Measurements from ENCODE around the gene HSPA5. TPM values are rescaled to one million over a fixed set of nuclear protein-coding genes. Genes with fewer than 3 reads are reported as not detected.

The HSPA5 gene
- total and polyA plus RNA-seq, 9 donors = 67.1 to 309 (median 147) TPM

DNA sequence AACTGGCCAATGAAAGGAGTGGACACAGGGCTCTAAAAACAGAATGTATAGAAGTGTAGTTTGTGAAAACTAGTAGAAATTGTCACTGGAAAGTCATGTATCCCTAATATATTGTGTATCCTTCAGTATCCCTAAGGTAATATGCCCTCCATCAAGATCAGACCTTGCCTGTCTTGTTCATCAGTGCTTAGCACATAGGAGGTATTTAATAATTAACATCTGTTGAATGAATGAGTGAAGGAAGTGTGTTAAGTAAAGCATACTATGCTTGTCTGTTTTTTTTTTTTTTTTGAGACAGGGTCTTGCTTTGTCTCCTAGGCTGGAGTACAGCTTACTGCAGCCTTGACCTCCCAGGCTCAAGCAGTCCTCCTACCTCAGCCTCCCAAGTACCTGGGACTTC lies 36.3 kb upstream of the HSPA5 start:
- Histone ChIP-seq H3K9me3 (no peaks in the 10 kb centered on the region), H3K4me3 (no peak overlapping the region), H3K4me1 (ENCODE audit: insufficient read depth) (peaks cover 2% of the 10 kb centered on the region), H3K27ac (no peak overlapping the region), H3K36me3 (no peaks in the 10 kb centered on the region), H3K27me3 (no peaks in the 10 kb centered on the region)
- no peak for TF ChIP-seq EP300 (IDR thresholded peaks at IDR 0.05)
- TF ChIP-seq POLR2A (IDR thresholded peaks at IDR 0.05) = no peak
- TF ChIP-seq, protein P1, sequence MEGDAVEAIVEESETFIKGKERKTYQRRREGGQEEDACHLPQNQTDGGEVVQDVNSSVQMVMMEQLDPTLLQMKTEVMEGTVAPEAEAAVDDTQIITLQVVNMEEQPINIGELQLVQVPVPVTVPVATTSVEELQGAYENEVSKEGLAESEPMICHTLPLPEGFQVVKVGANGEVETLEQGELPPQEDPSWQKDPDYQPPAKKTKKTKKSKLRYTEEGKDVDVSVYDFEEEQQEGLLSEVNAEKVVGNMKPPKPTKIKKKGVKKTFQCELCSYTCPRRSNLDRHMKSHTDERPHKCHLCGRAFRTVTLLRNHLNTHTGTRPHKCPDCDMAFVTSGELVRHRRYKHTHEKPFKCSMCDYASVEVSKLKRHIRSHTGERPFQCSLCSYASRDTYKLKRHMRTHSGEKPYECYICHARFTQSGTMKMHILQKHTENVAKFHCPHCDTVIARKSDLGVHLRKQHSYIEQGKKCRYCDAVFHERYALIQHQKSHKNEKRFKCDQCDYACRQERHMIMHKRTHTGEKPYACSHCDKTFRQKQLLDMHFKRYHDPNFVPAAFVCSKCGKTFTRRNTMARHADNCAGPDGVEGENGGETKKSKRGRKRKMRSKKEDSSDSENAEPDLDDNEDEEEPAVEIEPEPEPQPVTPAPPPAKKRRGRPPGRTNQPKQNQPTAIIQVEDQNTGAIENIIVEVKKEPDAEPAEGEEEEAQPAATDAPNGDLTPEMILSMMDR (IDR thresholded peaks at IDR 0.05) = no peak
- intact Hi-C loops (cut with DNase I) = no loop called here
- DNase-seq = no peak

- H3K9me3 ChIP-seq = no peaks in the 10 kb centered on the region
- H3K4me3 ChIP-seq = no peak overlapping the region
- no peaks in the 10 kb centered on the region for H3K36me3 ChIP-seq
- H3K27ac ChIP-seq = no peak overlapping the region
- peaks cover 5% of the 10 kb centered on the region for H3K4me1 ChIP-seq (ENCODE audit: insufficient read depth)
- no peaks in the 10 kb centered on the region for H3K27me3 ChIP-seq
- intact Hi-C loops (cut with DNase I) = no loop called here
- WGBS, 3 donors = 83 to 93% (median 85%) methylated on average over 4 of the region's 4 CpGs
- DNase-seq = no peak
- TF ChIP-seq, protein P1 (IDR thresholded peaks at IDR 0.05) = no peak
- TF ChIP-seq EP300 (IDR thresholded peaks at IDR 0.05) (no peak), POLR2A (IDR thresholded peaks at IDR 0.05) (no peak)
These were observed 35.6 kb upstream of the HSPA5 start for GRCh38 chr9:125276771-125277170.

GRCh38 chr9:125272697-125273096 lies 31.6 kb upstream of the HSPA5 start:
- H3K9me3 ChIP-seq = no peaks in the 10 kb centered on the region
- H3K27ac ChIP-seq = no peak overlapping the region
- no peak overlapping the region for H3K4me3 ChIP-seq
- H3K27me3 ChIP-seq = no peaks in the 10 kb centered on the region
- peaks cover 6% of the 10 kb centered on the region for H3K4me1 ChIP-seq (ENCODE audit: insufficient read depth)
- H3K36me3 ChIP-seq = no peaks in the 10 kb centered on the region
- intact Hi-C loops (cut with DNase I) = no loop called here
- 37 to 59% (median 39%) methylated on average over 3 of the region's 3 CpGs for WGBS, 3 donors
- TF ChIP-seq, protein P1 (IDR thresholded peaks at IDR 0.05) = no peak
- TF ChIP-seq EP300 (IDR thresholded peaks at IDR 0.05) (no peak), POLR2A (IDR thresholded peaks at IDR 0.05) (no peak)
- no peak for DNase-seq

GRCh38 chr9:125271081-125271480 lies 29.9 kb upstream of the HSPA5 start:
- Histone ChIP-seq H3K4me1 (ENCODE audit: insufficient read depth) (peaks cover 4% of the 10 kb centered on the region), H3K9me3 (no peaks in the 10 kb centered on the region), H3K27ac (no peak overlapping the region), H3K4me3 (no peak overlapping the region), H3K36me3 (no peaks in the 10 kb centered on the region), H3K27me3 (no peaks in the 10 kb centered on the region)
- intact Hi-C loops (cut with DNase I) = no loop called here
- 30 to 58% (median 49%) methylated on average over 5 of the region's 5 CpGs for WGBS, 3 donors
- TF ChIP-seq POLR2A (IDR thresholded peaks at IDR 0.05) (no peak), EP300 (IDR thresholded peaks at IDR 0.05) (no peak)
- TF ChIP-seq, protein P1 (IDR thresholded peaks at IDR 0.05) = no peak
- DNase-seq = no peak

- DNase-seq = no peak
- Histone ChIP-seq H3K27me3 (no peaks in the 10 kb centered on the region), H3K27ac (no peak overlapping the region), H3K4me1 (ENCODE audit: insufficient read depth) (peaks cover 7% of the 10 kb centered on the region), H3K36me3 (no peaks in the 10 kb centered on the region), H3K4me3 (no peak overlapping the region), H3K9me3 (no peaks in the 10 kb centered on the region)
- intact Hi-C loops (cut with DNase I) = no loop called here
- 84 to 100% (median 90%) methylated on average over 1 of the region's 1 CpG for WGBS, 3 donors
- TF ChIP-seq, protein P1 (IDR thresholded peaks at IDR 0.05) = no peak
- TF ChIP-seq POLR2A (IDR thresholded peaks at IDR 0.05) (no peak), EP300 (IDR thresholded peaks at IDR 0.05) (no peak)
These were observed 27.9 kb upstream of the HSPA5 start for GRCh38 chr9:125269014-125269397.

All from ovary (tissue), 9 donors.